DND-41 (cell line): ENCODE measurements around the gene TIPRL.

ENCODE experiments used
- CTCF ChIP-seq: IDR thresholded peaks from 2 replicates; pipeline ENCODE4 v1.5.1; 2012; ENCODE audit warnings: borderline replicate concordance, low read length, moderate library complexity, mild to moderate bottlenecking; ENCODE audit not compliant: poor library complexity, severe bottlenecking; ENCODE audit errors: extremely low read depth
- EZH2 ChIP-seq: IDR thresholded peaks from 3 replicates; pipeline ENCODE4 v1.6.1; 2012; ENCODE audit warnings: borderline replicate concordance, low read depth, mild to moderate bottlenecking, moderate library complexity, low read length, inconsistent platforms; ENCODE audit not compliant: severe bottlenecking

GRCh38 chr1:168151935-168152334 lies 26.8 kb upstream of the TIPRL start:
- TF ChIP-seq CTCF = no peak
- no peak for TF ChIP-seq EZH2
